Stomach (tissue), 9 donors: ENCODE results near the gene MOB2. TPM values are rescaled to one million over a fixed set of nuclear protein-coding genes. Genes with fewer than 3 reads are reported as not detected.

Experiments
- DNase-seq, 2 donors: peaks; one replicate each; pipeline versions ENCODE4 v3.0.0 to v3.0.0-alpha.2; 2013 to 2019
- H3K27ac ChIP-seq, 5 donors: fragments of 200-600 bp in 4 of 5; sonication (generic) in 4 of 5; one replicate each; pipeline ENCODE4 v1.5.1; 2013 to 2019; ENCODE audit warnings: mild to moderate bottlenecking in 1 of 5, moderate library complexity in 1 of 5
- H3K27me3 ChIP-seq, 3 donors: fragments of 200-600 bp; sonication (generic); one replicate each; pipeline ENCODE4 v1.5.1; 2017 to 2019; ENCODE audit warnings: mixed run types in 1 of 3
- H3K36me3 ChIP-seq, 4 donors: fragments of 200-600 bp; sonication (generic); 1 replicate in 3 of 4; 2 replicates in 1 of 4; pipeline ENCODE4 v1.5.1; 2016 to 2019
- H3K4me1 ChIP-seq, 4 donors: fragments of 200-600 bp; sonication (generic); one replicate each; pipeline ENCODE4 v1.5.1; 2016 to 2019
- H3K4me3 ChIP-seq, 4 donors: fragments of 200-600 bp; sonication (generic) in 3 of 4; one replicate each; pipeline ENCODE4 v1.5.1; 2016 to 2019; ENCODE audit warnings: mild to moderate bottlenecking in 1 of 4
- H3K9me3 ChIP-seq, 4 donors: fragments of 200-600 bp; sonication (generic); one replicate each; pipeline ENCODE4 v1.5.1; 2016 to 2019
- EP300 ChIP-seq: sonication (generic); formaldehyde crosslinking; IDR thresholded peaks from one replicate; pipeline ENCODE4 v1.6.1; 2017; ENCODE audit warnings: antibody characterized with exemption
- POLR2A ChIP-seq, 4 donors: fragments of 450-650 bp; IDR thresholded peaks; one replicate each; pipeline ENCODE4 v1.6.1; 2016; ENCODE audit warnings: antibody characterized with exemption in 4 of 4, control low read depth in 2 of 4, mild to moderate bottlenecking in 1 of 4, moderate library complexity in 1 of 4
- POLR2AphosphoS5 ChIP-seq, 3 donors: sonication (generic); formaldehyde crosslinking; IDR thresholded peaks; one replicate each; pipeline ENCODE4 v1.6.1; 2016; ENCODE audit warnings: antibody characterized with exemption in 3 of 3
- WGBS, 5 donors: extraction: QIAGEN DNeasy Blood & Tissue Kit in 3 of 5; methylation state at CpG; one replicate each; pipeline versions ENCODE4 v1.1.5 to v1.1.7; 2013 to 2018; 5-methylcytosine and 5-hydroxymethylcytosine counted together
- intact Hi-C: fragments of 100-400 bp; cut with DNase I; formaldehyde crosslinking; loops from one replicate; pipeline ENCODE4 v1.15.1; 2023; ENCODE audit warnings: low total_unique reads
- polyA plus RNA-seq, 3 donors: library from polyadenylated mRNA; stranded (reverse); fragments of 200-250 nt; gene quantifications; one replicate each; pipeline ENCODE4 v1.2.3, GENCODE V29; 2013
- total RNA-seq, 5 donors: library from RNA; depleted of rRNA; stranded (reverse); fragments of >200 nt; gene quantifications; one replicate each; pipeline versions ENCODE4 v1.1.0 to v1.2.3, GENCODE V29; 2014 to 2016
- TF ChIP-seq, protein P1 (sequence below), 7 experiments: fragments of 450-650 bp in 4 of 7; fragments of 200-600 bp in 3 of 7; sonication (generic) in 3 of 7; IDR thresholded peaks; one replicate each; pipeline ENCODE4 v1.5.1; 2016 to 2019; ENCODE audit warnings: antibody characterized with exemption in 7 of 7, control low read depth in 2 of 7, mild to moderate bottlenecking in 1 of 7
- donor health status: healthy with polysubstance abuse.
- donor health status: Bipolar disorder and iron deficiency.
- donor health status: healthy.

The MOB2 gene
- total and polyA plus RNA-seq, 8 donors = 11.3 to 46.3 (median 27.3) TPM

DNA sequence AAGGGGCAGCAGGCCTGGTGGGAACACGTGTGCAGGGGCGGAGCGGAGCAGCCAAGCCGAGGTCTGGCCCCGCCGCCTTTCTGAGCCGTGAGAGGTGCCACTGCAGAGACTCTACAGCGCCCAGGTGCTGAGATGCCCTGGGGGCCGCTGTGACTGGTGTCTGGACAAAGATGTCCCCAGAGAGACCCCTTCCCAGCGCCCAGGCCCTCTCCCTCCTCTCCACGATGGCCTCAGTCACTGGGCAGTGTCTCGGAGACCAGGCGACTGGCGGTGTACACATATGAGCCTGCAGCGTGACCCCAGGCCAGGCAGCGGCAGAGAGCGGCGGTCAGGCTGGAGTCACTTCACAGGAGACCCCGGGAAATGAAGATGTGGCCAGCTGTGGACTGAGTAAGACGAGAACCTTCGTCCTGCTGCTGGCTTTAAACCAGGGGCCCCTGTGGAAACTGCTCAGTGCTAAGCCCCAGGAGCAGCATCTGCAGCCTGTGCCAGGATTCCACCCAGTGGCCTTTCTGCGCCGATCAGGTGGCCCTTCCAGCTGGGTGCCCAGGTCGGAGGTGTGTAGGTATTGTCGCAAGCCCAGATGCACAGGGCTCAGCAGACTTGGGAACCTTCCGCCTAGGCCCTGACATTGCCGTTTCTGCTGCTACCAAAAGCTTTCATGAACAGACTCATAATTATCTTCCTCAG is 34.7 kb downstream of the MOB2 start:
- Histone ChIP-seq H3K27me3 (peaks cover 0 to 63% (median 51%) of the 10 kb centered on the region in 3 donors), H3K36me3 (no peaks in the 10 kb centered on the region), H3K9me3 (no peaks in the 10 kb centered on the region), H3K4me1 (peaks cover 0 to 42% (median 21%) of the 10 kb centered on the region in 4 donors), H3K4me3 (no peak overlapping the region), H3K27ac (no peak overlapping the region)
- no peak for DNase-seq
- intact Hi-C loops = no loop called here
- no peak for TF ChIP-seq POLR2AphosphoS5 (IDR thresholded peaks at IDR 0.05)
- no peak for TF ChIP-seq EP300
- TF ChIP-seq, protein P1, sequence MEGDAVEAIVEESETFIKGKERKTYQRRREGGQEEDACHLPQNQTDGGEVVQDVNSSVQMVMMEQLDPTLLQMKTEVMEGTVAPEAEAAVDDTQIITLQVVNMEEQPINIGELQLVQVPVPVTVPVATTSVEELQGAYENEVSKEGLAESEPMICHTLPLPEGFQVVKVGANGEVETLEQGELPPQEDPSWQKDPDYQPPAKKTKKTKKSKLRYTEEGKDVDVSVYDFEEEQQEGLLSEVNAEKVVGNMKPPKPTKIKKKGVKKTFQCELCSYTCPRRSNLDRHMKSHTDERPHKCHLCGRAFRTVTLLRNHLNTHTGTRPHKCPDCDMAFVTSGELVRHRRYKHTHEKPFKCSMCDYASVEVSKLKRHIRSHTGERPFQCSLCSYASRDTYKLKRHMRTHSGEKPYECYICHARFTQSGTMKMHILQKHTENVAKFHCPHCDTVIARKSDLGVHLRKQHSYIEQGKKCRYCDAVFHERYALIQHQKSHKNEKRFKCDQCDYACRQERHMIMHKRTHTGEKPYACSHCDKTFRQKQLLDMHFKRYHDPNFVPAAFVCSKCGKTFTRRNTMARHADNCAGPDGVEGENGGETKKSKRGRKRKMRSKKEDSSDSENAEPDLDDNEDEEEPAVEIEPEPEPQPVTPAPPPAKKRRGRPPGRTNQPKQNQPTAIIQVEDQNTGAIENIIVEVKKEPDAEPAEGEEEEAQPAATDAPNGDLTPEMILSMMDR (IDR thresholded peaks at IDR 0.05) = no peak
- no peak for TF ChIP-seq POLR2A (IDR thresholded peaks at IDR 0.05)
- 68 to 82% (median 76%) methylated on average over 19 to 27 of the region's 27 CpGs for WGBS, 5 donors

DNA sequence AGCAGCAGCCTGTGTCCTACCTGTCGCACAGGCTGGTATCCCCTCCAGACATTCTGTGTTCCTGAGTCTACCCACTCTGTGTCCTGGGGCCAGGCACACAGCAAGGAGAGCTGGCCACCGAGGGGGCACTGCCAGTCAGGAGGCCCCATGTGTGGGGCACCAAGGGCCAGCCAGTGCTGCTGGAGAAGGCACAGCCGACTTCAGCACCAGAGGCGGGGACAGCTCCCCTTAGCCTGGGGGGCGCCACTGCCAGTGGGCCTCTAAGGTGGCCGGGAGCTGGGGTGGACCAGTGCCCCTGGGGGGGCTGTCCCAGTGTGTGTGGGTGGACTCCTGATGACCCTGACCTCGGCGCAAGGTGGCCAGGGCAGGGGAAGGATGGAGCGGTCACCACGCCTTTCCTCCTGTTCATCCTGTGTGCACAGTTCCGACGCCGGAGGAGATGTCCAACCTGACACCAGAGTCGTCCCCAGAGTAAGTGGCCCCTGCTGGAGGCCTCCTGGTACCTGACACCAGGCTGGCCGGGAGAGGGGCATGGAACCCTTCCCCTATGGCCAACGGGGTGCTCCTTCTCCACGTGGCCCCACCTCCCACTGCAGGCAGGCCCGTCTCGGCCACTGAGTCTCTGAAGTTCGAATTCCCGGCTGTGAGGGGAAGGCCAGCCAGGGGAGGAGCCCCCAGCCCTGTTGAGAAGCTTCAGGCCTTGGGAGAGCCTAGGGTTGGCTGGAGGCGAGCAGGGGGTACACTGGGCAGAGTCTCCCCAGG is 35.4 kb downstream of the MOB2 start:
- Histone ChIP-seq H3K9me3 (no peaks in the 10 kb centered on the region), H3K4me3 (no peak overlapping the region), H3K27me3 (peaks cover 0 to 71% (median 51%) of the 10 kb centered on the region in 3 donors), H3K27ac (no peak overlapping the region), H3K4me1 (peaks cover 0 to 38% (median 21%) of the 10 kb centered on the region in 4 donors), H3K36me3 (no peaks in the 10 kb centered on the region)
- DNase-seq = peak in 1 of 2 donors; percentile 51
- WGBS, 5 donors = 73 to 82% (median 75%) methylated on average over 7 to 22 of the region's 22 CpGs
- no peak for TF ChIP-seq EP300
- TF ChIP-seq POLR2A (IDR thresholded peaks at IDR 0.05) = no peak
- TF ChIP-seq, protein P1 (IDR thresholded peaks at IDR 0.05) = no peak
- no peak for TF ChIP-seq POLR2AphosphoS5 (IDR thresholded peaks at IDR 0.05)
- intact Hi-C loops = no loop called here

DNA sequence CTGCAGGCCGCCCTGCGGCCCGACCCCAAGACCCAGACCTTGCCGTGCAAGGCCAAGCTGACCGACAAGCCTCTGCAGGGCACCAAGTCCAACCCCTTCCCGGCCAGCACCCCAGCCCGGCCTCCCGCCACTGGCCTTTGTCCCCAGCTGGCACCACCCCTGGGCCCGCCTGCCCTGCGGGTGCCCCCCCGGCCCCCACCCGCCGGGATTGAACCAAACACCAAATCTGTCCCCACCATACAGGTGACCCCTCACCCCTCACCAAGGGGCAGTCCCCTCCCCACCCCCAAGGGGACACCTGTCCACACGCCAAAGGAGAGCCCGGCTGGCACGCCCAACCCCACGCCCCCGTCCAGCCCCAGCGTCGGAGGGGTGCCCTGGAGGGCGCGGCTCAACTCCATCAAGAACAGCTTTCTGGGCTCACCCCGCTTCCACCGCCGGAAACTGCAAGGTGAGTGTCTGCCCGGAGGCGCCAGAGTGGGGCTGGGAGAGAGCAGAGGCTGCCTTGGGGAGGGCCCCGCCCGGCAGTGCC is 36.2 kb downstream of the MOB2 start:
- no peaks in the 10 kb centered on the region for H3K9me3 ChIP-seq
- H3K4me3 ChIP-seq = no peak overlapping the region
- TF ChIP-seq EP300 (no peak), POLR2A (IDR thresholded peaks at IDR 0.05) (no peak), POLR2AphosphoS5 (IDR thresholded peaks at IDR 0.05) (no peak)
- TF ChIP-seq, protein P1 (IDR thresholded peaks at IDR 0.05) = no peak
- intact Hi-C loops = no loop called here
- WGBS, 5 donors = 46 to 72% (median 50%) methylated on average over 10 to 29 of the region's 29 CpGs
- no peak for DNase-seq
- no peak overlapping the region for H3K27ac ChIP-seq
- H3K27me3 ChIP-seq = peaks cover 0 to 73% (median 51%) of the 10 kb centered on the region in 3 donors
- H3K36me3 ChIP-seq = no peaks in the 10 kb centered on the region
- H3K4me1 ChIP-seq = peaks cover 0 to 36% (median 21%) of the 10 kb centered on the region in 4 donors

DNA sequence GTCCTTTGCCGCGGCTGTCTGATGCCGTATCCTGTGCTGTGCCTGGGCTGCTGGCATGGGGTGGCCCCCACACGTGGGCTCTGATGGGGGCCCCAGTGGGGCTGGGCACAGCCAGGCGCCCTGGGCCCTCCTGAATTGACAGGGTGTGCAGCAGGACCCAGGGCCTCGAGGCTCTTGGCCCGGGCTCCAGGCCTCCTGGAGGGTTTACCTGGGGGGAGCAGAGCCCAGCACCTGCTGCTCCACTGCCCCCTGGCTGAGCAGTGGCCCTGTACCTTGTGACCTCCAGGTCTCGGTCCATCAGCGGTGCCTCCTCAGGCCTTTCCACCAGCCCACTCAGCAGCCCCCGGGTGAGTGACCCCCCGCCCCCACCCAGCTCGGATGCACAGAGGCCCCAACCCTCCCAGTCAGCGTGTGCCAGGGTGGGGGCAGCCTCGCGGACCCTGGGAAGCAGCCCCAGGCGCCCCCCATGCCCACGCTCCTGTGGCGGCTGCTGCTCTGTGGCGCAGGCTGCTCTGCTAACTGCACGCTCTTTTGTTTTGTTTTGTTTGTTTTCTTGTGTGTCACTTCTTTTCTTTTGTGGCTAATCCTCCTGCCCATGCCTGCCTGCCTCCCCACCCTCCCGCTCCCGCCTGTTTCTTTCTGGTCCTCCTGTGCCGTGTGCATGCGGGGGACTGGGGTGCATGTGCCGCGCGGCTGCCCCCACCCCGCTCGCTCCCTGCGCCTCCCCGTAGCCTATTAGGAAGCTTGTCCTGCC is 36.9 kb downstream of the MOB2 start:
- TF ChIP-seq, protein P1 (IDR thresholded peaks at IDR 0.05) = no peak
- no peak for TF ChIP-seq POLR2AphosphoS5 (IDR thresholded peaks at IDR 0.05)
- no peak for TF ChIP-seq EP300
- no peak for TF ChIP-seq POLR2A (IDR thresholded peaks at IDR 0.05)

More for the DNA sequence above, 36.9 kb downstream of the MOB2 start:
- H3K27ac ChIP-seq = no peak overlapping the region
- peaks cover 0 to 36% (median 21%) of the 10 kb centered on the region in 4 donors for H3K4me1 ChIP-seq
- no peaks in the 10 kb centered on the region for H3K9me3 ChIP-seq
- WGBS, 5 donors = 40 to 68% (median 54%) methylated on average over 21 to 31 of the region's 31 CpGs
- H3K36me3 ChIP-seq = no peaks in the 10 kb centered on the region
- no peak for DNase-seq
- intact Hi-C loops = no loop called here
- no peak overlapping the region for H3K4me3 ChIP-seq
- H3K27me3 ChIP-seq = peaks cover 0 to 78% (median 51%) of the 10 kb centered on the region in 3 donors
